Transverse colon (tissue), 4 donors: ENCODE results near the gene RABL6.

Experiments
- CTCF ChIP-seq, 5 experiments: fragments of 200-600 bp in 3 of 5; fragments of 450-650 bp in 2 of 5; sonication (generic) in 3 of 5; IDR thresholded peaks; 1 replicate in 2 of 5; 2 replicates in 3 of 5; pipeline ENCODE4 v1.5.1; 2016 to 2017; ENCODE audit warnings: antibody characterized with exemption in 5 of 5, inconsistent platforms in 3 of 5, mild to moderate bottlenecking in 2 of 5, moderate library complexity in 1 of 5
- EP300 ChIP-seq: sonication (generic); formaldehyde crosslinking; IDR thresholded peaks from one replicate; pipeline ENCODE4 v1.6.1; 2017; ENCODE audit warnings: antibody characterized with exemption, low read depth
- POLR2A ChIP-seq: fragments of 450-650 bp; IDR thresholded peaks from one replicate; pipeline ENCODE4 v1.6.1; 2016; ENCODE audit warnings: antibody characterized with exemption, mild to moderate bottlenecking, moderate library complexity
- POLR2AphosphoS5 ChIP-seq, 3 donors: sonication (generic); formaldehyde crosslinking; IDR thresholded peaks; one replicate each; pipeline ENCODE4 v1.6.1; 2016; ENCODE audit warnings: antibody characterized with exemption in 3 of 3

- no peak for TF ChIP-seq CTCF (IDR thresholded peaks at IDR 0.05)
- no peak for TF ChIP-seq POLR2AphosphoS5 (IDR thresholded peaks at IDR 0.05)
- TF ChIP-seq EP300, result no peak
- no peak for TF ChIP-seq POLR2A
Observed at GRCh38 chr9:136794281-136794999, 13.3 kb upstream of the RABL6 start.
